ENCODE measurements around the gene LMTK2.

The LMTK2 gene

DNA sequence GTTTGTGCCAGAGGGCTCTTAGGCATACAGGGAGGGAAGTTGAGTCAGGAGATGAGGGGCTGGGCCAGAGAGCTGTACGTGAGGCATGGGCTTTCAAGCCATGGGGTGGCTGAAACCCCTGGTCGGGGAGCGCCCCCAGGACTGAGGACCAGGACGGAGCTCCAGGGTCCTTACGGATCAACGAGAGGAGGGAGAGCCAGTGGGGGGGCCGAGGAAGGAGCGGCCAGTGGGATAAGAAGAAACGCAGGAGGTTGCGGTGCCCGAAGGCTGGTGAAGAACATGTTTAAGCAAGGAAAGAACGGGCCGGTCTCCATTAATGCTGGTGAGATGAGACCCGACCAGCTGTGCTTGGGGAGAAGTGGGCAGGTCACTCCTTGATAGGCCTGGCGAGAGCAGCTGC, 61.0 kb downstream of the LMTK2 start:
- Histone ChIP-seq H3K9ac (ENCODE audit: low read depth, low read length) (no peak overlapping the region), H3K27me3 (ENCODE audit: control insufficient read depth, insufficient read depth, low read length) (no peaks in the 10 kb centered on the region)

DNA sequence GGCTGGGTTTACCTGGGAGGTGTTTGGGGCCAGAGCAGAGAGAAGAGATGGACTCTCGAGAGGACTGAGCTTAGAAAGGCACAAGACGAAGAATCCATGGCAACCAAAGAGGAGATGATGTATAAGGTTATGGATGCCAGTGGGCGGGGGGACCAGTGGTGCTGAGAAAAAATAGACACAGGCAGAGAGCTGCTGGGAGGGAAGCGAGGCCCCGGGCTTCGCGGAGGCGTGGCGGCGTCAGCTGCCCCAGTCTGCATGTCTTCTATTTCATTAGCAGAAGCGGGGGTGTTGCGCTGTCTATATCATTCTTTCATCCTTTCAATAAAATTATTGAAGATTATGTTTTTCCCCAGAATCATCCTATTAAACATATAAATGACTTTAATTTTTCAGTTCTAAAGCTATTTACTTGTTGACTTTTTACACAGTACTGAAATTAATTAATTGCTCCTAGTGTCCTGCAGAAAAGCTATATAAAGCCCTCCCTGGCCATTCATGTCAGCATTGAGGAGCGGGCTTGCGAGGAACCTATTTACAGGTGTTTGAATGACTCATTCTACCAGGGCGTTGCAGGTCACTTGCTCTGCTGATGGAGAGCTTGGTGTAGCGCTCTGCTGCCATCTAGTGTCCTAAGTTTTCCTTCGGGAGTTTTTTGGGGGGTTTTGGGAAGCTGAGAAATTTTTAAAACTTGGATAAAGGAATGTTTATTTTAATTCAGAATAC, 61.7 kb downstream of the LMTK2 start:
- H3K9me3 ChIP-seq (replicated peaks; ENCODE audit: low read length), result no peaks in the 10 kb centered on the region

More for the DNA sequence above, 61.0 kb downstream of the LMTK2 start:
- no peaks in the 10 kb centered on the region for H3K36me3 ChIP-seq (ENCODE audit: insufficient read depth, low read length)
- no peaks in the 10 kb centered on the region for H3K4me1 ChIP-seq (ENCODE audit: control insufficient read depth, insufficient read depth, low read length)
- no peak overlapping the region for H3K4me3 ChIP-seq (ENCODE audit: low read length)
- H3K9me3 ChIP-seq (replicated peaks; ENCODE audit: low read length), result no peaks in the 10 kb centered on the region
- H3K4me2 ChIP-seq (ENCODE audit: low read length), result no peak overlapping the region

DNA sequence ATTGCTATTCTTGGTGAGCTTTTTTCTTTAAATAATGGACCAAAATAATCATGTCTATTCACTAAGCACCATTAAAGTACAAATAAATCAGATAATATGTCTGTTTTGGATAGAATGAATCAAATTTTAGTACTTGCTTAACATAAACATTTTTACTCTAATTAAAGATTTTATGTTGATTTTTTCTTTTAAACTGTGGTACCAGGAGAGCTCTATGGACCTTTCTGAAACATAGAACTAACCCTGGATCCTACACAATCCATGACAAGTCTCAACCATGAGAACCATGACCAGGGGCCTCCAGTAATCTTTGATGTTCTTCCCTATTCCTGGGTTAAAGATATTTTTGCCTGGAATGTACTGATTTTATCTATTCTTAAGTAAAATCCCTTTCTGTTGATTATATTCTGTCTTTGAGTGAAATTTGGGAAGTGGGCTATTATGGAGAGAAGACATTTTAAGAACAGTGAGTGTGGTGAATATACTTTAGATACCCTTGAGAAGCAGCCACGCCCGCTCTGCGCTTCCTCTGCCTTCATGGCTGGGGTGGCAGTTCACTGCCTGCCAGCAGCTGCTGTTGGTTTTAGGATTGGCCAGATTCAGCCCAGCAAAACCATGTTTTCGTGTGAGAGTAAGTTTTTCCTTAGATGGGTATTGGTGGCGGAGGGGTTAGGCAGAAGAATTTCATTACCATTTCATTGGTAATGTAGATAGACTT, 62.4 kb downstream of the LMTK2 start:
- H3K27me3 ChIP-seq (ENCODE audit: control insufficient read depth, insufficient read depth, low read length), result no peaks in the 10 kb centered on the region
- H3K4me1 ChIP-seq (ENCODE audit: control insufficient read depth, insufficient read depth, low read length), result no peaks in the 10 kb centered on the region
- H3K4me2 ChIP-seq (ENCODE audit: low read length), result no peak overlapping the region
- no peak overlapping the region for H3K9ac ChIP-seq (ENCODE audit: low read depth, low read length)
- no peaks in the 10 kb centered on the region for H3K9me3 ChIP-seq (replicated peaks; ENCODE audit: low read length)
- no peaks in the 10 kb centered on the region for H3K36me3 ChIP-seq (ENCODE audit: insufficient read depth, low read length)
- no peak overlapping the region for H3K4me3 ChIP-seq (ENCODE audit: low read length)

More for the DNA sequence above, 61.7 kb downstream of the LMTK2 start:
- no peak overlapping the region for H3K9ac ChIP-seq (ENCODE audit: low read depth, low read length)
- no peaks in the 10 kb centered on the region for H3K4me1 ChIP-seq (ENCODE audit: control insufficient read depth, insufficient read depth, low read length)
- no peak overlapping the region for H3K4me2 ChIP-seq (ENCODE audit: low read length)
- H3K4me3 ChIP-seq (ENCODE audit: low read length), result no peak overlapping the region
- H3K36me3 ChIP-seq (ENCODE audit: insufficient read depth, low read length), result no peaks in the 10 kb centered on the region
- H3K27me3 ChIP-seq (ENCODE audit: control insufficient read depth, insufficient read depth, low read length), result no peaks in the 10 kb centered on the region

DNA sequence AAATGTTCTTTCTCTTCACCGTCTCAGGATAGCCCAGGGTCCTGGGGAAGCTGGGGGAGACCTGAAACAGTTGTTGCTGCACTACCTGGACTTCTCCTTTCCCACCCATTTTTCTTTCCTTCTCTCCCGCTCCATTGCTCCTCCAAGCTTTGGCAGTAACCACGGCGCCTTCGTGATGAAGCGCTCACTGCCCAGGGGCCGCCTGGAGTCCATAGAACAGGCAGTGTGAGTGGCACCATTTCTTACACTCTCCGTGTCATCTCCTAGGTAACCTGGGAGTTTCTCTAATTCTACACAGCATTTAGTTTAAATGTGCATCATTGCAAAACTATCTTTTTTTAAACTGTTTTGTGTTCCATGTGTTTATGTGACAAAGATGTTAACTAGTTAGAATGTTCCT, 64.3 kb downstream of the LMTK2 start:
- Histone ChIP-seq H3K9ac (ENCODE audit: low read depth, low read length) (no peak overlapping the region), H3K36me3 (ENCODE audit: insufficient read depth, low read length) (no peaks in the 10 kb centered on the region)

DNA sequence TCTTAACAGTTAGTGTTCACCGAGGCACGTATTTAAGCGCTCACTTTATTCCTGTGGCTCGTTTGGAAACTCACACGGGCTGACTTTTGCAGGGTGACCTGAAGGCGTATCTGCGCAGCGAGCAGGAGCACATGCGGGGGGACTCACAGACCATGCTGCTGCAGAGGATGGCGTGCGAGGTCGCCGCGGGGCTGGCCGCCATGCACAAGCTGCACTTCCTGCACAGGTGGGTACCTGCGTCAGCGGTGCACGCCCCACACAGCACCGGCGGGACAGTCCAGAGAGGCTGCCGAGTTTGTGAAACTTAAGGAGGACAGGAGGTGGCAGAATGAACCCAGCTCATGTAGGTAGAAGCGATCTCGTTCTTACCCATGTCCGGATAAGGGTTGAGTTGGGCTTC, 64.8 kb downstream of the LMTK2 start:
- Histone ChIP-seq H3K4me3 (ENCODE audit: low read length) (no peak overlapping the region), H3K4me1 (ENCODE audit: control insufficient read depth, insufficient read depth, low read length) (no peaks in the 10 kb centered on the region), H3K4me2 (ENCODE audit: low read length) (no peak overlapping the region), H3K27me3 (ENCODE audit: control insufficient read depth, insufficient read depth, low read length) (no peaks in the 10 kb centered on the region), H3K36me3 (ENCODE audit: insufficient read depth, low read length) (no peaks in the 10 kb centered on the region), H3K9me3 (replicated peaks; ENCODE audit: low read length) (no peaks in the 10 kb centered on the region), H3K9ac (ENCODE audit: low read depth, low read length) (no peak overlapping the region)

More for the DNA sequence above, 64.3 kb downstream of the LMTK2 start:
- Histone ChIP-seq H3K27me3 (ENCODE audit: control insufficient read depth, insufficient read depth, low read length) (no peaks in the 10 kb centered on the region), H3K9me3 (replicated peaks; ENCODE audit: low read length) (no peaks in the 10 kb centered on the region), H3K4me1 (ENCODE audit: control insufficient read depth, insufficient read depth, low read length) (no peaks in the 10 kb centered on the region), H3K4me3 (ENCODE audit: low read length) (no peak overlapping the region), H3K4me2 (ENCODE audit: low read length) (no peak overlapping the region)

DNA sequence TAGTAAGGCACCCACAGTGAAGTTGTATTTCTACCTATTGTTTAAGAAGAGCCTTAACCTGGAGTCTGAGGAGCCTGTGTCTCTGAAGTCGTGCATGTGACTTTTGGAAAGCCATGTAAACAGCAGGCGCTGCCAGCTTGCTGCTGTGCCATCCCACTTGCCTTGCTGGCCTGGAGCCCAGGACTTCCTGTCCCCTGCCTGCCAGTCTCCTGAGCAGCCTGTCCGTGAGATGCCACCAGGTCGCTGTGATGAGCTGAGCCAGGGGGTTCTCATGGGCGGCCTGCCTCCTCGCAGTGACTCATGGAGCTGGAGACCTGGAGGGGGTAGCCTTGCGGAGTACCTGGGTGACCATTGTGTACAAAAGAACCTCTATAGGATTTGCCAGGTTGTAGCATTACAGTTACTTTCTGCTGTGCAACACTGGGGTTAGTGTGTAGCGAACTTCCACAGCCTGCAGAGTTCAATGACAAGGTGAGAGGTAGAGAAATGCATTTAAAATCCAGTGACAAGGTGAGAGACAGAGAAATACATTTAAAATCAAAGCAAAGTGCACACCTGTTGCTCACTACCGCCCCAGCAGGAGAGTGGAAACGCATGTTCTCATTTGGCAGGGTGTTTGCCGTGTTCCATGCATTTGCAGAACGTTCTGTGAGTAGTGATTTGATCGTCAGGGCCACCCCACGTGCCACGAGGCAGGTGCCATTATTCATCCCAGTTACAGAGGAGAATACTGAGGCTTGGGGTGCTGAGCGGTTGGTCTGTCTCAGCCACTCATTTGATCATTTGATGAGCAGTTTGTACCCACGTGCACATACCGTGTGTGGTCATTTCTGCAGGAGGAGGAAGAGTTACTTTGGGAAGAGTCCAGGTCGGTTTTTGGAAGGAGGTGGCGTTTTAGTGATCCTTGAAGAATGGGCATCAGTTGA, 67.9 kb downstream of the LMTK2 start:
- no peak overlapping the region for H3K4me3 ChIP-seq (ENCODE audit: low read length)
- H3K4me1 ChIP-seq (ENCODE audit: control insufficient read depth, insufficient read depth, low read length), result no peaks in the 10 kb centered on the region
- no peak overlapping the region for H3K4me2 ChIP-seq (ENCODE audit: low read length)
- H3K9me3 ChIP-seq (replicated peaks; ENCODE audit: low read length), result no peaks in the 10 kb centered on the region
- no peaks in the 10 kb centered on the region for H3K36me3 ChIP-seq (ENCODE audit: insufficient read depth, low read length)
- no peak overlapping the region for H3K9ac ChIP-seq (ENCODE audit: low read depth, low read length)
- H3K27me3 ChIP-seq (ENCODE audit: control insufficient read depth, insufficient read depth, low read length), result no peaks in the 10 kb centered on the region

DNA sequence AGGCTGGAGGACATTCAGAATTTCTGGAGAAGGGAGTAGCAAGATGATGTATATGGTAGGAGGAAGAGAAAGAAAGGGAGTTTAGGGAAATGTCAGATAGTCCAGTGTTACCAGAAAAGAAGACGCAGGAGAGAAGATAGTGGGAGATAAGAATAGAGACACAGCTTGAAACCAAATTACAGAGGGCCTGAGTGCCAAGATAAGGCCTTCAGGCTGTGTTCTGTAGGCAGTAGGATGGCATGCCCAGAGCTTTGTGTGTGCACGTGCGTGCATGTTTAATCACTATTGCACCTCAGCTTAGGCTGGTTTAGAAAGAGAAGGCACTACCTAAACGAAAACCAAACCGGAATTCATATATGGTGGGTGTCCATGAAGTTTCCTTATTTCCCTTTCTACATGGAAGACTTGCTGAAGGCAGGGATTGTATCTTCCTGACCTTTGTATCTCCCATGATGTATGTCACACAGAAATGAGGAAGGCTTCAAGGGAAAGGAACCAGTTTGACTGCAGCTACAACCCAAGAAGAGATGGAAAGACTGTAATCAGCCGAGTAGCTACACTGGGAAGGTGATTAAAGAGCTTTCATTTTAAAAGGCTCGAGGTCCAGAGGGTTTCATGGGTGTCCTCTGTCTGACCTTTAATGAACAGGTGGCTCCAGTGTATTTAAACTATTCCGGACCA, 68.7 kb downstream of the LMTK2 start:
- Histone ChIP-seq H3K9ac (ENCODE audit: low read depth, low read length) (no peak overlapping the region), H3K4me1 (ENCODE audit: control insufficient read depth, insufficient read depth, low read length) (no peaks in the 10 kb centered on the region), H3K4me2 (ENCODE audit: low read length) (no peak overlapping the region), H3K9me3 (replicated peaks; ENCODE audit: low read length) (no peaks in the 10 kb centered on the region), H3K36me3 (ENCODE audit: insufficient read depth, low read length) (no peaks in the 10 kb centered on the region), H3K27me3 (ENCODE audit: control insufficient read depth, insufficient read depth, low read length) (no peaks in the 10 kb centered on the region), H3K4me3 (ENCODE audit: low read length) (no peak overlapping the region)

DNA sequence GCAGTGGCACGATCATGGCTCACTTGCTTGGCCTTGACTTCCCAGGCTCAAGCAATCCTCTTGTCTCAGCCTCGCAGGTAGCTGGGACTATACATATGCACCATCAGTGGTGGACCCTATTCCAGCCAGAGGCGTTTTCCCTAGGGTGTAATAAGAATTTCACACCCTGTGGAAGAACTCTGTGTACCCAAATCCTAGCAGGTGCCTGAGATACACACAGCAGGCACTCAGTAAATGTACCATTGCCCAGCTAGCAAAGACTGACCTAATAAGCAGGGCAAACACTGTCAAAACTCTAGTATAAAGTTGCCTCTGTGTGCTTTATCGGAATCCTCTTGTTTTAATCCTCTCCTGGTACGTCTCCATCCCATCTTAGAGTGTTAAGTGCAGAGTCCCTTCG, 70.9 kb downstream of the LMTK2 start:
- H3K4me2 ChIP-seq (ENCODE audit: low read length), result no peak overlapping the region
- H3K9me3 ChIP-seq (replicated peaks; ENCODE audit: low read length), result no peaks in the 10 kb centered on the region
- H3K4me3 ChIP-seq (ENCODE audit: low read length), result no peak overlapping the region
- no peaks in the 10 kb centered on the region for H3K27me3 ChIP-seq (ENCODE audit: control insufficient read depth, insufficient read depth, low read length)
- H3K9ac ChIP-seq (ENCODE audit: low read depth, low read length), result no peak overlapping the region
- no peaks in the 10 kb centered on the region for H3K4me1 ChIP-seq (ENCODE audit: control insufficient read depth, insufficient read depth, low read length)
- no peaks in the 10 kb centered on the region for H3K36me3 ChIP-seq (ENCODE audit: insufficient read depth, low read length)

DNA sequence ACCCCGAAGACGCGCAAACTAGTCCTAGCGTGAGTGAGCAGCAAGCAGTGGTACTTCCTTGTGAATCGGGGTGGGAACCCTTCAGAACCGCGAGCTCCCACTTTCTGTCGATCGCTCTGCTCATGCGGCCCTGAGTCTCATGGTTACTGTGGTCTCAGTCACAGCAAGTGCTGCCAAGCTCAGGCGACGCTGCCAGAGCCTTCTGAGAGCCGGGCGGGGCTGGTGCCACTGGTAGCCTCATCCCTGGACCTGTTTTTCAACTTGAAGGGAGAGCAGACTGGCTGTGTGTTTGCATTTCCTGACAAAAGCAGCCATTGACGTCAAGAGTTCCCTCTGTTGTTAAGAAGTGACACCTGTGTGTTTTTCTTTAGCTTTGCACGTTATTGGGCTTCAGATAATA, 71.7 kb downstream of the LMTK2 start:
- Histone ChIP-seq H3K9me3 (replicated peaks; ENCODE audit: low read length) (no peaks in the 10 kb centered on the region), H3K9ac (ENCODE audit: low read depth, low read length) (no peak overlapping the region), H3K36me3 (ENCODE audit: insufficient read depth, low read length) (no peaks in the 10 kb centered on the region), H3K27me3 (ENCODE audit: control insufficient read depth, insufficient read depth, low read length) (no peaks in the 10 kb centered on the region), H3K4me1 (ENCODE audit: control insufficient read depth, insufficient read depth, low read length) (no peaks in the 10 kb centered on the region), H3K4me2 (ENCODE audit: low read length) (no peak overlapping the region), H3K4me3 (ENCODE audit: low read length) (no peak overlapping the region)

DNA sequence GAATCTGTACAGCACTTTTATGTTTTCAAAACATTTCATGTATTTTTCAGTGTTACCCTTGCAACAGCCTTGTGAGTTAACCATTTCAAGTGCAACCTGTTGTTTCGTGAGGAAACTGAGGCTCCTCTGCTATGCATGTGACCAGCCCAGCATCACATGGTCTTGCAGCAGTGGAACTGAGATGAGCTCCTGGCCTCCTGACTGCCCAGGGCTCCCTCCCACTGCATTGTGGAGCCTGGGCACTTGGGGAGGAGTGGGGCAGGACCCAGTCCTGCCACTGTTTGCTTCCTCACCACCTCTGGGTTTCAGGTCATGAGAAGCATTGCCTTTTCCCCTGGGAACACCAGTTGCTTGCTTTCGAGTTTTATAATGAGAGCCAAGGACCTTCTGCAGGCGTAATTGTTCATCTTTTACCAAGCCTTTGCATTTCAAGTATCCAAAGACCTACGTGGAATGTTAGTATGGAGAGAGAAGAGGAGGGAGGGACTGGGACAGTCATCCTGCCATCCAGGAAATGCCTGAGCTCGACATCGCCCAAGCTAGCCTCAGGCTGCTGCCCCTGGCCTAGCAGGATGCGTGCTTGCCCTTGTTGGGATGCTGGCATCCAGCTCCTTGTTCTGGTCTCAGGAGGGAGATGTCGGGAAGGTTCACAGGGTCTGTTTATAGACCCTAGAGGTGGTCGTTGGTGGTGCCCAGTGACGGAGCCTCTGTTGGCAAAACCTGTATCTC, 72.3 kb downstream of the LMTK2 start:
- H3K4me2 ChIP-seq (ENCODE audit: low read length), result no peak overlapping the region
- H3K9ac ChIP-seq (ENCODE audit: low read depth, low read length), result no peak overlapping the region
- no peaks in the 10 kb centered on the region for H3K27me3 ChIP-seq (ENCODE audit: control insufficient read depth, insufficient read depth, low read length)
- no peak overlapping the region for H3K4me3 ChIP-seq (ENCODE audit: low read length)
- no peaks in the 10 kb centered on the region for H3K36me3 ChIP-seq (ENCODE audit: insufficient read depth, low read length)
- H3K4me1 ChIP-seq (ENCODE audit: control insufficient read depth, insufficient read depth, low read length), result no peaks in the 10 kb centered on the region
- H3K9me3 ChIP-seq (replicated peaks; ENCODE audit: low read length), result no peaks in the 10 kb centered on the region

Measured in skeletal muscle satellite cell (primary cell).